GM21619 (cell line): ENCODE data around the gene KLK13.

Experiments
- ATAC-seq: cut with Tn5 transposase; IDR thresholded peaks from one replicate; pipeline ENCODE4 v1.9.1; 2021; ENCODE audit not compliant: unreplicated experiment

The KLK13 gene

GRCh38 chr19:51064534-51065220, at the start of gene KLK13:
Gene KLK13 (minus strand): TSS chr19:51065092. CDS start chr19:51065067, 25 bp downstream.
- no peak for ATAC-seq

GRCh38 chr19:51114087-51114729, 49.3 kb upstream of the KLK13 start:
- no peak for ATAC-seq

GRCh38 chr19:51111606-51112005, 46.7 kb upstream of the KLK13 start:
- no peak for ATAC-seq

GRCh38 chr19:51110666-51110971, 45.7 kb upstream of the KLK13 start:
- no peak for ATAC-seq

- peak; percentile 19 for ATAC-seq
These were observed 43.9 kb upstream of the KLK13 start for GRCh38 chr19:51108805-51109146.

GRCh38 chr19:51108066-51108804, 43.3 kb upstream of the KLK13 start, which contains the start of gene CTU1:
Gene CTU1 (minus strand): TSS chr19:51108409. CDS start chr19:51104569, 3,840 bp downstream.
- peak; percentile 93 for ATAC-seq

GRCh38 chr19:51107406-51108065, 42.6 kb upstream of the KLK13 start:
- ATAC-seq = no peak

GRCh38 chr19:51103926-51104341, 39.0 kb upstream of the KLK13 start:
- no peak for ATAC-seq

GRCh38 chr19:51102991-51103390, 38.1 kb upstream of the KLK13 start:
- ATAC-seq = no peak

GRCh38 chr19:51101171-51101865, 36.4 kb upstream of the KLK13 start:
- ATAC-seq = no peak

GRCh38 chr19:51100601-51101000, 35.7 kb upstream of the KLK13 start:
- no peak for ATAC-seq

GRCh38 chr19:51099047-51099382, 34.1 kb upstream of the KLK13 start:
- ATAC-seq = no peak

GRCh38 chr19:51098365-51099046, 33.6 kb upstream of the KLK13 start:
- no peak for ATAC-seq

GRCh38 chr19:51097796-51098195, 32.9 kb upstream of the KLK13 start:
- no peak for ATAC-seq

GRCh38 chr19:51097166-51097738, 32.4 kb upstream of the KLK13 start:
- ATAC-seq = no peak

- ATAC-seq = no peak
These were observed 31.7 kb upstream of the KLK13 start for GRCh38 chr19:51096473-51097165.

- ATAC-seq = no peak
These were observed 29.9 kb upstream of the KLK13 start for GRCh38 chr19:51094696-51095279.

GRCh38 chr19:51093510-51094345, 28.8 kb upstream of the KLK13 start:
- no peak for ATAC-seq
